Measurements from ENCODE around the gene ATG16L1. TPM values are rescaled to one million over a fixed set of nuclear protein-coding genes. Genes with fewer than 3 reads are reported as not detected.

The ATG16L1 gene
- total RNA-seq, 1 experiment from 2014 or later, result 43.2 TPM

GRCh38 chr2:233204286-233204936 is 47.1 kb upstream of the ATG16L1 start:
- H3K4me3 ChIP-seq (ENCODE audit: low read depth, low read length, poor library complexity, severe bottlenecking), result no peak overlapping the region
- TF ChIP-seq CTCF (conservative IDR thresholded peaks at IDR 0.05; ENCODE audit: low read depth, low read length) (no peak), EZH2 (IDR thresholded peaks at IDR 0.05; ENCODE audit: borderline replicate concordance, low read depth, low read length, poor library complexity, severe bottlenecking) (no peak)
- H3K27ac ChIP-seq (ENCODE audit: low read depth, low read length, poor library complexity, severe bottlenecking), result no peak overlapping the region
- intact Hi-C loops (cut with micrococcal nuclease; ENCODE audit: unreplicated experiment), result no loop called here
- no TSS peak for BruUV-seq (replicated peaks)
- H3K4me1 ChIP-seq (ENCODE audit: insufficient read depth, low read length, poor library complexity, severe bottlenecking), result peaks cover 11% of the 10 kb centered on the region
- DNase-seq (ENCODE audit: low spot score), result no peak
- peaks cover 8% of the 10 kb centered on the region for H3K9me3 ChIP-seq (ENCODE audit: low read depth, low read length, poor library complexity, severe bottlenecking)
- no peaks in the 10 kb centered on the region for H3K27me3 ChIP-seq (replicated peaks; ENCODE audit: insufficient read depth, low read depth, low read length, poor library complexity)
- no peaks in the 10 kb centered on the region for H3K36me3 ChIP-seq (ENCODE audit: insufficient read depth, low read length, poor library complexity, severe bottlenecking)
- ChIA-PET CTCF (no interaction called here), POLR2A (ENCODE audit: low non-redundant PET) (no interaction called here)

GRCh38 chr2:233208382-233209116 is 42.9 kb upstream of the ATG16L1 start:
- no peak for DNase-seq (ENCODE audit: low spot score)
- no peaks in the 10 kb centered on the region for H3K27me3 ChIP-seq (replicated peaks; ENCODE audit: insufficient read depth, low read depth, low read length, poor library complexity)
- no peak overlapping the region for H3K4me3 ChIP-seq (ENCODE audit: low read depth, low read length, poor library complexity, severe bottlenecking)
- H3K9me3 ChIP-seq (ENCODE audit: low read depth, low read length, poor library complexity, severe bottlenecking), result no peaks in the 10 kb centered on the region
- H3K36me3 ChIP-seq (ENCODE audit: insufficient read depth, low read length, poor library complexity, severe bottlenecking), result no peaks in the 10 kb centered on the region
- ChIA-PET POLR2A (ENCODE audit: low non-redundant PET) (no interaction called here), CTCF (no interaction called here)
- H3K27ac ChIP-seq (ENCODE audit: low read depth, low read length, poor library complexity, severe bottlenecking), result no peak overlapping the region
- intact Hi-C loops (cut with micrococcal nuclease; ENCODE audit: unreplicated experiment), result no loop called here
- TF ChIP-seq CTCF (conservative IDR thresholded peaks at IDR 0.05; ENCODE audit: low read depth, low read length) (no peak), EZH2 (IDR thresholded peaks at IDR 0.05; ENCODE audit: borderline replicate concordance, low read depth, low read length, poor library complexity, severe bottlenecking) (no peak)
- peaks cover 16% of the 10 kb centered on the region for H3K4me1 ChIP-seq (ENCODE audit: insufficient read depth, low read length, poor library complexity, severe bottlenecking)
- no TSS peak for BruUV-seq (replicated peaks)

- H3K9me3 ChIP-seq (ENCODE audit: low read depth, low read length, poor library complexity, severe bottlenecking), result no peaks in the 10 kb centered on the region
- peaks cover 16% of the 10 kb centered on the region for H3K4me1 ChIP-seq (ENCODE audit: insufficient read depth, low read length, poor library complexity, severe bottlenecking)
- no peak overlapping the region for H3K4me3 ChIP-seq (ENCODE audit: low read depth, low read length, poor library complexity, severe bottlenecking)
- no peaks in the 10 kb centered on the region for H3K27me3 ChIP-seq (replicated peaks; ENCODE audit: insufficient read depth, low read depth, low read length, poor library complexity)
- H3K27ac ChIP-seq (ENCODE audit: low read depth, low read length, poor library complexity, severe bottlenecking), result no peak overlapping the region
- no TSS peak for BruUV-seq (replicated peaks)
- H3K36me3 ChIP-seq (ENCODE audit: insufficient read depth, low read length, poor library complexity, severe bottlenecking), result no peaks in the 10 kb centered on the region
- ChIA-PET POLR2A (ENCODE audit: low non-redundant PET) (no interaction called here), CTCF (no interaction called here)
- intact Hi-C loops (cut with micrococcal nuclease; ENCODE audit: unreplicated experiment), result no loop called here
- TF ChIP-seq EZH2 (IDR thresholded peaks at IDR 0.05; ENCODE audit: borderline replicate concordance, low read depth, low read length, poor library complexity, severe bottlenecking) (no peak), CTCF (conservative IDR thresholded peaks at IDR 0.05; ENCODE audit: low read depth, low read length) (no peak)
- no peak for DNase-seq (ENCODE audit: low spot score)
These were observed 42.3 kb upstream of the ATG16L1 start for GRCh38 chr2:233209117-233209532.
